Measurements from ENCODE around the gene GARRE1. TPM values are rescaled to one million over a fixed set of nuclear protein-coding genes. Genes with fewer than 3 reads are reported as not detected.

The GARRE1 gene
- polyA plus RNA-seq, 3 donors, result 1.1 to 6.2 (median 2.1) TPM

GRCh38 chr19:34232566-34233481, 21.5 kb upstream of the GARRE1 start:
- intact Hi-C loops (cut with micrococcal nuclease), result no loop called here
- peaks cover 27 to 34% of the 10 kb centered on the region in 2 donors for H3K36me3 ChIP-seq (replicated peaks in 1 of 2; ENCODE audit: control insufficient read depth in 1 of 2, insufficient read depth in 2 of 2, low read length in 2 of 2)
- WGBS (ENCODE audit: insufficient coverage), result 0% methylated on average over 2 of the region's 11 CpGs
- no peak overlapping the region for H3K27ac ChIP-seq (ENCODE audit: low read depth in 1 of 2, low read length in 2 of 2)
- H3K79me2 ChIP-seq (ENCODE audit: insufficient read depth, low read length), result no peaks in the 10 kb centered on the region
- peak in 1 of 3 donors; percentile 19 for DNase-seq
- Mint-ChIP-seq H3K27ac (peak overlapping the region in 1 of 7 donors; percentile 21), H3K9me3 (peaks cover 0 to 2% (median 0%) of the 10 kb centered on the region in 7 donors), H3K4me3 (no peak overlapping the region), H3K4me1 (peaks cover 5% of the 10 kb centered on the region), H3K27me3 (ENCODE audit: low read depth in 3 of 3) (no peaks in the 10 kb centered on the region), H3K36me3 (peaks cover 29 to 43% of the 10 kb centered on the region in 2 donors)
- H3K4me1 ChIP-seq (ENCODE audit: control insufficient read depth in 1 of 2, insufficient read depth in 2 of 2, low read length in 2 of 2), result no peaks in the 10 kb centered on the region
- no peak overlapping the region for H3K9ac ChIP-seq (ENCODE audit: insufficient read depth, low read length, poor library complexity, severe bottlenecking)
- no peaks in the 10 kb centered on the region for H3K9me3 ChIP-seq (replicated peaks in 1 of 2; ENCODE audit: control insufficient read depth in 1 of 2, insufficient read depth in 1 of 2, low read length in 2 of 2)
- no peak overlapping the region for H3K4me3 ChIP-seq (replicated peaks in 1 of 3; ENCODE audit: low read depth in 2 of 3, low read length in 3 of 3)
- H3K27me3 ChIP-seq (ENCODE audit: control insufficient read depth in 2 of 2, insufficient read depth in 2 of 2, low read length in 2 of 2), result no peaks in the 10 kb centered on the region
- peaks cover 8% of the 10 kb centered on the region for H4K20me1 ChIP-seq (ENCODE audit: insufficient read depth, low read length)
- TF ChIP-seq, protein P1, sequence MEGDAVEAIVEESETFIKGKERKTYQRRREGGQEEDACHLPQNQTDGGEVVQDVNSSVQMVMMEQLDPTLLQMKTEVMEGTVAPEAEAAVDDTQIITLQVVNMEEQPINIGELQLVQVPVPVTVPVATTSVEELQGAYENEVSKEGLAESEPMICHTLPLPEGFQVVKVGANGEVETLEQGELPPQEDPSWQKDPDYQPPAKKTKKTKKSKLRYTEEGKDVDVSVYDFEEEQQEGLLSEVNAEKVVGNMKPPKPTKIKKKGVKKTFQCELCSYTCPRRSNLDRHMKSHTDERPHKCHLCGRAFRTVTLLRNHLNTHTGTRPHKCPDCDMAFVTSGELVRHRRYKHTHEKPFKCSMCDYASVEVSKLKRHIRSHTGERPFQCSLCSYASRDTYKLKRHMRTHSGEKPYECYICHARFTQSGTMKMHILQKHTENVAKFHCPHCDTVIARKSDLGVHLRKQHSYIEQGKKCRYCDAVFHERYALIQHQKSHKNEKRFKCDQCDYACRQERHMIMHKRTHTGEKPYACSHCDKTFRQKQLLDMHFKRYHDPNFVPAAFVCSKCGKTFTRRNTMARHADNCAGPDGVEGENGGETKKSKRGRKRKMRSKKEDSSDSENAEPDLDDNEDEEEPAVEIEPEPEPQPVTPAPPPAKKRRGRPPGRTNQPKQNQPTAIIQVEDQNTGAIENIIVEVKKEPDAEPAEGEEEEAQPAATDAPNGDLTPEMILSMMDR (IDR thresholded peaks at IDR 0.05), result no peak
- no peak overlapping the region for H3K4me2 ChIP-seq (replicated peaks; ENCODE audit: extremely low read depth, low read length, poor library complexity, severe bottlenecking)
- no peak overlapping the region for H2AFZ ChIP-seq (ENCODE audit: insufficient read depth, low read depth, low read length, poor library complexity, severe bottlenecking)

DNA sequence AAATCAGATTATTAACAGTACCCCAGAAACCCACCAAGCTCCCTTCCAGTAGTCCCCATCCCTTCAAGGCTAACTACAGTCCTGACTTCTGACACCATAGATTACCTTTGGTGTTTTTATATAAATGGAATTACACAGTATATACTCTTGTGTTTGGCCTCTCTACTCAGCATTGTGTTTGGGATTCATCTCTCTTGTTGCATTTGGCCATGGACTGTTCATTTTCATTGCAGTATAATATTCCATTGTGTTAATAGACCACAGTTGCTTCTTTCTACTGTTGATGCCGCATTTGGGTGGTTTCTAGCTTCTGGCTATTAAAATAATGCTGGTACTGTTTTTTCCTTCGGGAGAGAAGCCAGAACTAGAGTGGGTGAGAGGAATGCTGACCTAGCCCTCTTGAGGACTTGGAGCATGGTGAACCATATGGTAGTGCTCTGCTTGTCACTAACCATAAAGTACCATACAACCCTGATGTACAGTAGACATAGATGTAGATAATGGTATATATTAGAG, 18.9 kb upstream of the GARRE1 start:
- Mint-ChIP-seq H3K36me3 (peaks cover 6 to 18% of the 10 kb centered on the region in 2 donors), H3K27ac (no peak overlapping the region), H3K4me3 (no peak overlapping the region), H3K27me3 (ENCODE audit: low read depth in 3 of 3) (no peaks in the 10 kb centered on the region), H3K9me3 (peaks cover 0 to 2% (median 0%) of the 10 kb centered on the region in 7 donors), H3K4me1 (peaks cover 5% of the 10 kb centered on the region)
- Histone ChIP-seq H3K79me2 (ENCODE audit: insufficient read depth, low read length) (no peaks in the 10 kb centered on the region), H3K9ac (ENCODE audit: insufficient read depth, low read length, poor library complexity, severe bottlenecking) (no peak overlapping the region), H3K36me3 (replicated peaks in 1 of 2; ENCODE audit: control insufficient read depth in 1 of 2, insufficient read depth in 2 of 2, low read length in 2 of 2) (peaks cover under 1 to 8% of the 10 kb centered on the region in 2 donors), H3K27me3 (ENCODE audit: control insufficient read depth in 2 of 2, insufficient read depth in 2 of 2, low read length in 2 of 2) (no peaks in the 10 kb centered on the region), H3K27ac (ENCODE audit: low read depth in 1 of 2, low read length in 2 of 2) (no peak overlapping the region), H2AFZ (ENCODE audit: insufficient read depth, low read depth, low read length, poor library complexity, severe bottlenecking) (no peak overlapping the region), H3K4me2 (replicated peaks; ENCODE audit: extremely low read depth, low read length, poor library complexity, severe bottlenecking) (no peak overlapping the region), H3K9me3 (replicated peaks in 1 of 2; ENCODE audit: control insufficient read depth in 1 of 2, insufficient read depth in 1 of 2, low read length in 2 of 2) (no peaks in the 10 kb centered on the region), H3K4me3 (replicated peaks in 1 of 3; ENCODE audit: low read depth in 2 of 3, low read length in 3 of 3) (no peak overlapping the region), H3K4me1 (ENCODE audit: control insufficient read depth in 1 of 2, insufficient read depth in 2 of 2, low read length in 2 of 2) (no peaks in the 10 kb centered on the region), H4K20me1 (ENCODE audit: insufficient read depth, low read length) (no peaks in the 10 kb centered on the region)
- no peak for DNase-seq
- intact Hi-C loops (cut with micrococcal nuclease), result no loop called here
- 100% methylated on average over 1 of the region's 2 CpGs for WGBS (ENCODE audit: insufficient coverage)
- TF ChIP-seq, protein P1 (IDR thresholded peaks at IDR 0.05), result no peak
